HG03354 (cell line): ENCODE measurements around the gene RBM33.

Experiments used
- ATAC-seq: cut with Tn5 transposase; IDR thresholded peaks from one replicate; pipeline ENCODE4 v1.9.1; 2021; ENCODE audit warnings: mild to moderate bottlenecking; ENCODE audit not compliant: unreplicated experiment, poor library complexity, severe bottlenecking

RBM33 gene

DNA sequence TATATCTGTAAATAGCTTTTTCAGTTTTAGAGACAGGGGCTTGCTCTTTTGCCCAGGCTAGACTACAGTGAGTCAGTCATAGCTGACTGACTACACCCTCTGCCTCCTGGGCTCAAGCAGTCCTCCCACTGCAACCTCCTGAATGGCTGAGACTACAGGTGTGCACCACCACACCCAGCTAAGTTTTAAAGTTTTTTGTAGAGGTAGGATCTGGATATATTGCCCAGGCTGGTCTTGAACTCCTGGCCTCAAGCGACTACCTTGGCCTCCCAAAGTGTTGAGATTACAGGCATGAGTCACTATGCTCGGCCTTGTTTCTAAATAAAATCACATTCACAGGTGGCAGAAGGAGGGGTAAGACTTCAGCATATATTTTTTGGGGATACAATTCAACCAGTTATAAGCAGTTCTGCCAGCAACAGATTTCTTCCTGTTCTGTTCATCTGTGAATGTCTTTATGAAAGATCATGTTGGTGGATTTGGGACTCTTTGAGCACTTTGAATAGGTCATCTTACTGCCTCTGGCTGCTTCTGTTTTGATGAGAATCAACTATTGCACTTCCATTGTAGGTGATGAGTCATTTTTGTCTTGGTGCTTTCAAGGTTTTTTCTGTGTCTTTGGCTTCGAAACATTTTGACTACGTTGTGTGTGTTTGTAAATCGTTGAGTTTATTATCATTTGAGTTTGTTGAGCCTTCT is 15.7 kb downstream of the RBM33 start:
- ATAC-seq, result peak; percentile 79

- ATAC-seq, result peak; percentile 68
These were observed 16.3 kb downstream of the RBM33 start for GRCh38 chr7:155660758-155661093.

- ATAC-seq, result no peak
These were observed 18.0 kb downstream of the RBM33 start for GRCh38 chr7:155662343-155663043.

DNA sequence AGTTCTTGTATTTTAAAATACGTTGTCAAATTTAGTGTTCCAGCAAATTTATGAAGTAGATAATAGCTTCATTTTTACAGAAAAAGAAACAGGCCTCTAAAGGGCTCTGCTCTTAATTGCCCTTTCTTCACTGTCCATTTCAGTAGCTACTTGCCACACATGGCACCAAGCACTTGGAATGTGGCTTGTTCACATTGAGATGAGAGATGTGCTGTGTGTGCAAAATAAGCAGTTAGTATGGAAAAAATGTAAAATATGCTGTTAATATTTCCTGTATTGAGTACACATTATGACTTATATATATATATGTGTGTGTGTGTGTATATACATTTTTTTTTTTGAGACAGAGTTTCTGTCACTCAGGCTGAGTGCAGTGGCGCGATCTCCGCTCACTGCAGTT is 19.5 kb downstream of the RBM33 start:
- no peak for ATAC-seq

GRCh38 chr7:155665079-155665956 is 20.9 kb downstream of the RBM33 start:
- ATAC-seq, result no peak

DNA sequence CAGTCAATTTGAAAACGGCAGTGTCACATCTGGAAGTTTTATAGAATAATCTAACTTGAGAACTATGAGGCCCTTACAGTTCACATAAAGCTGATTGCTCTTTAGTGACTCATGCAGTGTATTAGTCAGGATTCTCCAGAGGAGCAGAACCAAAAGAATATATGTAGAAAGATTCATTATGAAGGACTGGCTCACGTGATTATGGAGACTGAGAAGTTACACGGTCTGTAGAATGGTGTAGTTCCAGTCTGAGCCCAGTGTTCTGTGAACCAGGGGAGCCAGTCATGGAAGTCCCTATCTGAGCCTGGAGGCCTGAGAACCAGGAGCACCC is 21.5 kb downstream of the RBM33 start:
- ATAC-seq, result no peak

DNA sequence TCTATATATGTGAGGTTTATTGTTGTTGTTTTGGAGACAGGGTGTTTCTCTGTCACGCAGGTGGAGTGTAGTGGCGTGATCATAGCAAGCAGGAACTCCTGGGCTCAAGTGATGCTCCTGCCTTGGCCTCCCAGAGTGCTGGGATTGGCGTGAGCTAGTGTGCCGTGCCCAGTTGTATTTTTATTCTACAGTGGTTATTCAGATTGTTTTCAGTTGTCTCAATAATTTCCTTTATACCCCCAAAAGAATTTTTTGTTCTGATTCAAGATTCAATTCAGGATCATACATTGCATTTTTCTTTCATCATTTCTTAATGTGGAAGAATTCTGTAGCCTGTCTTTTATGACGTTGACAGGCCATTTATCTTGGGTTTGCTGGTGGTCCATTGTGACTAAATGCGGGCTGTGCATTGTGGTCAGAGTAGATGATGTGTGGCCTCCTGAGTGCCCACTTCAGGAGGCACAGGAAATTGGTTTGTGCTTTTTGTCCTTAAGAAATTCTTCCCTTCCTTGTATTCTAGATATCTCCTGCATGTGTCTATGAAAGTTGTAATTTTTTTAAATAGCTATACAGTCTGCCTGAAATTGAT is 22.9 kb downstream of the RBM33 start:
- no peak for ATAC-seq

- ATAC-seq, result no peak
These were observed 25.4 kb downstream of the RBM33 start for GRCh38 chr7:155669717-155670505.

DNA sequence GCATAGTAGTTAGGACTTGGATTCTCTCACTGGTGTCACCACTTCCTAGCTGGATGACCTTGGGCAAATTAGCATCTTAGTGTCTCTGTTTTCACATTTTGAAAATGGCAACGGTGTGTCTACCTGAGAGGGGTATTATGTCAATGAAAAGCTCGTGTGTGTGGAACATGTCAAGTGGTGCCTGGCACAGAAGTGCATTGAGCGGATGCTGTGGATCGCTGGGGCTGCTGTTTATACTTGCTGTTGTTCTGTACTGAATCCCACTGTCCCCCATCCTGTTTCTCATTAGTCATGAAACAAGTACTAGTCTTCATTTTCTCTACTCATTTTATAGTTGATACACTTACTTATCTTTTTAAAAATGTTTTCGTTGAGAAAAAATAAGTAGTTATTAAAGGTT is 26.1 kb downstream of the RBM33 start:
- ATAC-seq, result no peak

DNA sequence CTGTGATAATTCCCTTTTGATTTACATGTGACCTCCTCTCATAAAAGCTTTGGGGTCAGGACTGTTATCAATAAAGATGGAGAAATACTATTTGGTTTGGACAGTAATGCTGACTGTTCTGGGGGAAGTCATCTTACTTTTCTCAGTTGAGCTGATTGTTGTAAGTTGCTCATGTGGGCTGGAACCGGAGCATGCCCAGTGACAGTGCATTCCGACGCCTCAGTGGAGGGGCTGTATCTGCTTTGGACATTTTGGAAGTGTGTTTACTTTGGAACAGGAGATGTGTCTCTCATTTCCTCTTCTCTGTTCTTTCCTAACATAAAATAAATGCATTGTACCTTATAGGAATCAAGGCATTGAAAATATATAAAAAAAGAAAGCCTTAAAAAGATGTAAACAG is 30.1 kb downstream of the RBM33 start:
- no peak for ATAC-seq

- ATAC-seq, result no peak
These were observed 31.6 kb downstream of the RBM33 start for GRCh38 chr7:155676052-155676451.

- ATAC-seq, result no peak
These were observed 33.2 kb downstream of the RBM33 start for GRCh38 chr7:155677688-155678087.

- no peak for ATAC-seq
These were observed 35.7 kb downstream of the RBM33 start for GRCh38 chr7:155680124-155680523.

DNA sequence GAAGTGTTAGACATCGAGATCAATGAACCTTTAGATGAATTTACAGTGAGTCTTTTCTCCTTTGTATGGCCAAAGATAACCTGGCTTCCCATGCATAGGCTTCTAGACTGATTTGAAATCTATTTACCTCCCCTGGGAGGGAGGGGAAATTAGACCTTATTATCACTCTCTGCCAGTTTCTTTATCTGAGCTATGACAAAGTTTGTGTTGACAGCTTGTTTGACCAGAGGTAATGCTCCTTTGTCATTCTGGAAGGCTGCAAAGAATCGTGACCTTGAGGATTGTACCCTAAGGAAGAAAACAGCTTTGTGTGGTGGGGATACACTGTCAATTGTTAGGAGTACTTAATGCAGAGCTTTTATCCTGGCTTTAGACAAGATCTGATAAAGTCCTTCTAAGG is 36.4 kb downstream of the RBM33 start:
- no peak for ATAC-seq

- ATAC-seq, result no peak
These were observed 37.2 kb downstream of the RBM33 start for GRCh38 chr7:155681663-155682062.

DNA sequence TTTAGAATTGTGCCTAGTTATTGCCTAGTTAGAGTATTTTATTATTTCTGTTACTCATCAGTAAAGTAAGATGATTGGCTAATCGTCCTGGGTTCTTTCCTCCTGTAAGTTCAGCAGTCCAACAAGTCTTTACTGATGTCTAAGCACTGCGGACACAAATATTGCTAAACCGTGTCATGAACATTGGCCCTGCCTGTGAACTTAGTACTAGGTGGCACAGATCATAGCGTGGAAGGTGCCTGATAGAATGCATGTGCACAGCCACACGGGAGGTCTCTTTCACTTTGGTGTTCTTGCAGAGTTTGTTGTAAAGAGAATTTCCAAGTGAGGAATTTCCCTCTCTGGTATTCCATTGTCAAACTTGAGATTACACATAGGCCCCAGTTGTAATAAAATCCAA is 38.0 kb downstream of the RBM33 start:
- no peak for ATAC-seq

DNA sequence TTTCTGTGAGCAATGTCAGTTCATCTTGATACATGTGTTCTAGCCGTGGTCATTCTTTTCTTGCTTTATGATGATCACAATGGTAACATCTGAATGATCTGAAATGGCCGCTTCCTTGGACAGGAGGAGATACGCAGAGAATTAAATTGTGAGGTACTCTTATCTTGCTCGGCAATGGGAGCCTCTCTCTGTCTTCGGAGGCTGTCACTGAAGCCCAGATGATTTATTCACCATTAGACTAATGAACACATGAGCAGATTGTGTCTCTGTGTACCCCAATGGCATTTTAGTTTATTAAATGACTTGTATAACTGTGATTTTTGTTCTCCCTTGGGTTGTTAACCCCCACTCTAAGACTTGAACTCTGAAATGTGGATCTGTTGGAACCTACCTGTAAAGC is 38.6 kb downstream of the RBM33 start:
- no peak for ATAC-seq

DNA sequence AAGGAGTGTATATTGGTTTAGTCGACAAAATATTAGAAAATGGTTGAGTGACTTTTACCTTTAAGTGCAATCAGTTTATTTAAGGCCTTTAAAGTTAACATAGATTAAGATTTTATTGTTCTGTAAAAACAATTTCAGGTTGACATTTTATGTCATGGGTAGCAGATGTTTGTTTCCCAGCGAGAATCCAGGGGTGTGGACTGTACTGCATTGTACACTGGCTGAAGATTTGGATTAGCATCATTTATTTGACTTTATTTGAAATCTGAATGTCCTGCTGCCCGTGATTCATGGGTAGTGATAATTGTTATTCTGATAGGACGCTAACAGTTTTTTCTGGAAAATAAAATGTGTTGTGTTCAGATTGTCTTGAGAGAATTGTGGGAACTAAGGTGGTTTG is 39.3 kb downstream of the RBM33 start:
- ATAC-seq, result no peak

GRCh38 chr7:155684543-155684942 is 40.1 kb downstream of the RBM33 start:
- no peak for ATAC-seq
